B cell (primary cell): Measurements from ENCODE around the gene RASL10B. TPM values are rescaled to one million over a fixed set of nuclear protein-coding genes. Genes with fewer than 3 reads are reported as not detected.
A peak's percentile ranks its signal among the peaks of the same experiment; 100 is the strongest.

Experiments
- ATAC-seq: fragments of 200-7000 bp; cut with Tn5 transposase; one replicate; pipeline ENCODE4 v1.10.0; 2021; ENCODE audit warnings: low read depth, mild to moderate bottlenecking, moderate number of reproducible peaks, moderate library complexity
- CTCF ChIA-PET: fragments of 350-600 bp; sonication (Branson Sonifier 250); formaldehyde crosslinking; loops from one replicate; lab custom pipeline; 2021; ENCODE audit warnings: antibody characterized with exemption, inconsistent platforms; lab: Charles Lee
- POLR2A ChIA-PET: fragments of 350-600 bp; sonication (Branson Sonifier 250); formaldehyde crosslinking; loops from one replicate; lab custom pipeline; 2021; ENCODE audit warnings: antibody characterized with exemption; lab: Charles Lee
- DNase-seq: peaks from one replicate; pipeline ENCODE4 v3.0.0; 2013
- H2AFZ ChIP-seq: 2 replicates; pipeline ENCODE4 v1.6.1; 2012; ENCODE audit warnings: mild to moderate bottlenecking, low read depth, low read length; ENCODE audit not compliant: insufficient read depth, poor library complexity, severe bottlenecking
- H3K27ac ChIP-seq, 2 donors: 1 replicate in 1 of 2; 2 replicates in 1 of 2; pipeline ENCODE4 v1.5.1; 2012 to 2013; ENCODE audit warnings: low read length in 2 of 2, mild to moderate bottlenecking in 2 of 2, moderate library complexity in 1 of 2
- H3K27me3 ChIP-seq, 4 experiments: fragments of 200-600 bp in 1 of 4; sonication (generic) in 1 of 4; replicated peaks in 1 of 4; 1 replicate in 2 of 4; 2 replicates in 2 of 4; pipeline versions ENCODE4 v1.6.1 to v1.7.0; 2013 to 2016; ENCODE audit warnings: low read length in 3 of 4, mild to moderate bottlenecking in 2 of 4, mixed read lengths in 1 of 4, moderate library complexity in 1 of 4; ENCODE audit not compliant: insufficient read depth in 4 of 4, control insufficient read depth in 3 of 4; ENCODE audit errors: control extremely low read depth in 1 of 4
- H3K36me3 ChIP-seq, 2 experiments: replicated peaks in 1 of 2; 1 replicate in 1 of 2; 2 replicates in 1 of 2; pipeline versions ENCODE4 v1.6.1 to v1.7.1; 2013; ENCODE audit warnings: low read length in 1 of 2; ENCODE audit not compliant: insufficient read depth in 2 of 2, control insufficient read depth in 1 of 2; ENCODE audit errors: control extremely low read depth in 1 of 2, extremely low read depth in 1 of 2
- H3K4me1 ChIP-seq, 2 donors: fragments of 200-600 bp in 1 of 2; sonication (generic) in 1 of 2; 1 replicate in 1 of 2; 2 replicates in 1 of 2; pipeline versions ENCODE4 v1.5.1 to v1.6.1; 2013 to 2017; ENCODE audit warnings: low read length in 2 of 2; ENCODE audit not compliant: control insufficient read depth in 2 of 2, insufficient read depth in 2 of 2
- H3K4me2 ChIP-seq: replicated peaks from 2 replicates; pipeline ENCODE3; 2012; ENCODE audit warnings: mild to moderate bottlenecking, low read depth, low read length; ENCODE audit not compliant: poor library complexity, severe bottlenecking
- H3K4me3 ChIP-seq, 5 experiments: fragments of 200-600 bp in 1 of 5; sonication (generic) in 1 of 5; 1 replicate in 3 of 5; 2 replicates in 2 of 5; pipeline versions ENCODE4 v1.5.1 to v1.7.0; 2011 to 2016; ENCODE audit warnings: low read length in 4 of 5, mild to moderate bottlenecking in 4 of 5, low read depth in 2 of 5, control low read depth in 1 of 5, moderate library complexity in 1 of 5; ENCODE audit not compliant: insufficient read depth in 1 of 5; ENCODE audit errors: control extremely low read depth in 1 of 5, extremely low read depth in 1 of 5
- H3K79me2 ChIP-seq: fragments of 200-600 bp; sonication (generic); one replicate; pipeline ENCODE4 v1.6.0; 2016; ENCODE audit warnings: low read length; ENCODE audit not compliant: control insufficient read depth, insufficient read depth
- H3K9ac ChIP-seq: fragments of 200-600 bp; sonication (generic); 2 replicates; pipeline ENCODE4 v1.6.1; 2017; ENCODE audit warnings: mild to moderate bottlenecking, low read length, moderate library complexity
- H3K9me3 ChIP-seq, 3 donors: one replicate each; pipeline versions ENCODE4 v1.6.1 to v1.7.1; 2013; ENCODE audit warnings: low read length in 2 of 3; ENCODE audit not compliant: control insufficient read depth in 2 of 3, insufficient read depth in 1 of 3; ENCODE audit errors: control extremely low read depth in 1 of 3
- H4K20me1 ChIP-seq: 2 replicates; pipeline ENCODE4 v1.6.0; 2012; ENCODE audit warnings: mild to moderate bottlenecking, low read length; ENCODE audit not compliant: insufficient read depth, control insufficient read depth, poor library complexity, severe bottlenecking
- H3K27ac Mint-ChIP-seq: one replicate; pipeline ENCODE4 v1.8.0; 2021; ENCODE audit warnings: mixed read lengths
- H3K27me3 Mint-ChIP-seq: one replicate; pipeline ENCODE4 v1.8.0; 2021; ENCODE audit warnings: mixed read lengths
- H3K4me1 Mint-ChIP-seq: one replicate; pipeline ENCODE4 v1.8.0; 2021; ENCODE audit warnings: mixed read lengths
- H3K4me3 Mint-ChIP-seq: one replicate; pipeline ENCODE4 v1.8.0; 2021; ENCODE audit warnings: mixed read lengths
- H3K9me3 Mint-ChIP-seq: one replicate; pipeline ENCODE4 v1.8.0; 2022; ENCODE audit warnings: mixed read lengths; ENCODE audit not compliant: insufficient read depth
- CTCF ChIP-seq: fragments of 200-600 bp; IDR thresholded peaks from one replicate; pipeline ENCODE4 v1.8.0; 2022; ENCODE audit warnings: antibody characterized with exemption, mild to moderate bottlenecking
- EZH2 ChIP-seq: IDR thresholded peaks from 2 replicates; pipeline ENCODE4 v1.6.1; 2012; ENCODE audit warnings: borderline replicate concordance, low read depth, mild to moderate bottlenecking, moderate library complexity, low read length; ENCODE audit not compliant: insufficient read depth, poor library complexity, severe bottlenecking
- WGBS: methylation state at CpG from one replicate; pipeline ENCODE4 v1.1.5; 2013; ENCODE audit warnings: missing lambda C conversion rate; ENCODE audit not compliant: insufficient coverage; 5-methylcytosine and 5-hydroxymethylcytosine counted together
- intact Hi-C: fragments of 100-400 bp; cut with micrococcal nuclease; formaldehyde crosslinking; loops from one replicate; pipeline ENCODE4 v1.10.0; 2022
- polyA plus RNA-seq: library from polyadenylated mRNA; depleted of rRNA; stranded (reverse); fragments of >200 nt; gene quantifications from 2 replicates; pipeline ENCODE4 v1.2.3, GENCODE V29; 2012
- total RNA-seq, 2 donors: library from RNA; stranded (reverse); fragments of 120-200 nt in 1 of 2; gene quantifications; 1 replicate in 1 of 2; 2 replicates in 1 of 2; pipeline versions ENCODE4 v1.2.3 to v1.2.4, GENCODE V29; 2013 to 2022

RASL10B gene
- total and polyA plus RNA-seq, 2 donors (not counting 1 experiment from before 2014, with no cell fraction given): 0.06 TPM; not detected in 1

- no peaks in the 10 kb centered on the region for H3K9me3 ChIP-seq
- peak; percentile 77 for TF ChIP-seq CTCF
- no peak for TF ChIP-seq EZH2
- H4K20me1 ChIP-seq: no peaks in the 10 kb centered on the region
- peak overlapping the region; percentile 99 for H3K4me2 ChIP-seq
- no peaks in the 10 kb centered on the region for H3K27me3 Mint-ChIP-seq
- WGBS: 2% methylated on average over 75 of the region's 75 CpGs
- H3K9me3 Mint-ChIP-seq: no peaks in the 10 kb centered on the region
- H3K4me3 ChIP-seq: peak overlapping the region; percentile 21 to 88 (median 72)
- peak overlapping the region; percentile 15 to 30 for H3K27ac ChIP-seq
- H3K36me3 ChIP-seq: no peaks in the 10 kb centered on the region
- peaks cover 8% of the 10 kb centered on the region for H3K4me1 Mint-ChIP-seq
- no peaks in the 10 kb centered on the region for H3K27me3 ChIP-seq
- CTCF ChIA-PET: interaction anchor here (0.5 to 10.2 kb wide), 51 partner anchors 9 to 1344 kb away, joined by 3 to 349 read pairs (median 4); partner anchors contain the start of genes MMP28, PEX12, TAF15 and ZNHIT3
- ATAC-seq: peak; percentile 91
- H3K4me3 Mint-ChIP-seq: peak overlapping the region; percentile 94
- peak overlapping the region; percentile 85 for H3K9ac ChIP-seq
- H3K79me2 ChIP-seq: no peaks in the 10 kb centered on the region
- DNase-seq: peak; percentile 92
- intact Hi-C loops: loop anchor here (1.0 to 10.0 kb wide), 4 partner anchors 40 to 784 kb away; partner anchors contain the start of genes LIG3, TAF15 and ZNHIT3
- H3K27ac Mint-ChIP-seq: peak overlapping the region; percentile 89
- H3K4me1 ChIP-seq: peaks cover 7 to 13% of the 10 kb centered on the region in 2 donors
- POLR2A ChIA-PET: interaction anchor here (0.8 to 1.7 kb wide), 5 partner anchors 26 to 186 kb away, joined by 3 to 33 read pairs (median 3); partner anchors contain the start of gene TAF15
- H2AFZ ChIP-seq: peak overlapping the region; percentile 99
Measured at GRCh38 chr17:35764123-35764991, 32.9 kb downstream of the RASL10B start.
